Measurements from ENCODE around the gene C3orf20.
"Not testable (repeated sequence)": the region's sequence is repeated elsewhere in the genome, so short reads cannot be mapped to it uniquely, and the experiment has no call there.

C3orf20 gene

DNA sequence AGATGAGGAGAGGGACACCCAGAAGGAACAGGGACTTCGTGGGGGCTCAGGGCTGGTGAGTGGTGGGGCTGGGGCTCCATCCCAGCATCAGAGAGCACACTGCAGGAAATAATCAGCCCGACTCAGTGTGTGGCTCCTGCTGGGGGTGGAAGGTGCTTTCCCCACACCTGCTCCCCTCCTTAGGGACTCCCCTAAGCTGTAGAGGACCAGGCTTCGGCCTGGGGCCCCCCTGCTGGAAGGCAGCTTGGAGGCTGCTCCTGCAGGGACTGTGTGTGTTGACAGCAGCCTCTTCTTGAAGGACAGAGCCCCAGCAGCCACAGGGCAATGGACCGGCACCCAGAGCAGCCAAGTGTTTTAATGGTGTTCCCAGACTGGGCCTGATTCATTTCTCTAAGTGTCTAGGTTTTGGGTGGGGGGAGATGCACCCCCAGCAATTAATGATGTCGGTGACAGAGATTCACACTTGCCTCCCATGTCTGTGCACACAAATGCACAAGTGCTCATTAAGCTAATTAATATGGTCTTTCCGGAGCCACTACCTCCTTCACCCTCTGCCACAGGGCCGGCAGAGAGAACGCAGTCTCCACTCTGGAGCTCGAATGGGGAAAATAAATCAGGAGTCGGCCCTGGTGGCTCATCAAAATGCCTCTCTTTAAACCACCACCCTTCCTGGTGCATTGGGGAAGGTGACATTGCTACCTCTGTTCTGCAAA is 126.9 kb downstream of the C3orf20 start:
- DNase-seq: no peak

DNA sequence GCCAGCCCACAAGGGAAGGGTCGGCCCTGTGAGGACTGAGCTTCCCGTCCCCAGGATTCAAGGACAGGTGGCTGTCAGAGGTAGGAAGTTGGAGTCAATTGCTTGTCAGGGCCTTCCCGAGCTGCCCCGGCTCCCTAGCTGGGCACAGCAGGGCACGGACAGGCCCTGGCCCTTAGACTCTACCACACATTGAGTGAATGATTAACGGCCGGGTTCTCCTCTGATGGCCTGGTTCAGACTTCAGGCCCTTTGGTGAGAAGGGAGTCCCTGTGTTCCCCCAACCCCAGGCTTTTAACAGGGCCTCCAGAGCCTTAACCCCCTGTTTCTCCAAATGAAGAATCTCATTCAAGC is 127.4 kb downstream of the C3orf20 start:
- DNase-seq: no peak

DNA sequence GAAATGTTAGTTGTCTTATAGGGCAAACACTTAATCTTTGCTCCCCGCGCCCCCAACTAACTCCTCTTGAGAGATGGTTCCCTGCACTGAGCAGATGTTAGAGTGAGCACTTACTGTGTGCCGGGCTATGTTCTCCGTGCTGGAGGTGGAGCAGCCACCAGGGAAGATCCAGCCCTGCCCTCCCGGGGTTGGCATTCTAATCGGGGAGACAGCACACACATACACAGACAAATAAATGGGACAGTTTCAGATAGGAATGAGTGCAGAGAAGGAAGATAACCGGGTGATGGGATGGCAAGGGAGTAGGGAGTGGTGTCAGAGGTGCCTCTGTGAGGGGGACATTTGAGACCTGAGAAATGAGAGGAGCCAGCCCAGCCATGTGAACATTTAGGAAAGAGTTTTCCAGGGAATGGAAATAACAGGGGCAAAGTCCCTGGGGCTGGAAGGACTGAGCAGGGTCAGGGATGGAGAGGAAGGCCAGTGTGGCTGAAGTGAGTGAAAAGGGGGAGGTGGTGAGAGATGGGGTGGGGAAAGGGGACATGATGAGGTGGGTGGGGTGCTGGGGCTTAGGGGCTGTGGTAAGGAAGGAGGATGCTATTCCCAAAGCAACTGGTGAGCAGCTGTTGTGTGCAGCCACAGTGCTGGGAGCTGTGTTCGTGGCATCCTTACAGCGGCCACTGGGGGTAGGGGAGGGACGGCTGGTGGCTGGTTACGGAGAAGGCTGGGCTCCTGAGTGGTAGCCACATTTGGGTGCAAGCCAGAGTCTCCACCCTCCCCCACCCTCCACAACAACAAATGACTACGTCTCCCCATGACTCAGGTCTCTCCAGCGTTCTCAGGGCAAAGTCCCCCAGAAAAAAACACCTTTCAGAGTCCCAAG is 128.4 kb downstream of the C3orf20 start:
- DNase-seq: no peak

DNA sequence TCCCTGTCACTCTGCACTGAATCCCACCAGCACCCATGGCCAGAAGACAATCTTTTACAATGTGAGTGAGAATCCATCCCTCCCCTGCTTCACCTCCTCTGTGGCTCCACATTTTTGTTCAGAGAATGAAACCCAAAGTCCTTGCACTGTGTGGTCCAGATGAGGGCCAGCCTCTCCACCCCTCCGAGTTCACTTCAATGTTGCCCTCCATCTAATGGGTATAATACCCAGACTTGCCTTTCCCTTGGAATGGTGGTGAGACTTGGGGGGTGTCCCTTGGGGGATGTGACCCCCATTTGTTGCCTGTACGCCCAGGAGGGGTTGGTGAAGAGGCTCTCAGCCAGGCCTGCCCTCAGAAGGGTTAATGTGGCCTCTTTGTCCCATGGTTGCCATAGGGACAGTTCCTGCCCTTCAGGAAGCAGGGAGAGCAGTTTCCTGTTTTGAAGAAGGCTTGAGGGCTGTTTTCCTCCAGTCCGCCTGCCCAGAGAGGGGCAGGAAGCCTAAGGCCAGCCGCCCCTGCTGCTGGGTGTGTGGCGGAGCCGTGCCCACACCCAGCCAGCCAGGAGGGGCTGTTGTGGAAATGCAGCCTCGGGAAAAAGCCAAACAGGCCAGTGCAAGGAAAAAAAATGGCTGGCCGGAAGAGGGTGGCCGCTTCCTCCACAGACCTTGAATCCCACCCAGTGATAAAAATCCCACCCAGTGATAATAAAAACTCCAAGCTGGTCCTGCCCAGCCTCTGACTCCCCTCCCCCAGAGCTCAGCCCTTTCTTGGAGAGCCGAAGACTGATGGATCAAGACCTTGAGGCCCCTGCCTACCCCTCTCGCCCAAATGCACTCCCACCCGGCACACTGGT is 129.3 kb downstream of the C3orf20 start:
- no peak for DNase-seq

DNA sequence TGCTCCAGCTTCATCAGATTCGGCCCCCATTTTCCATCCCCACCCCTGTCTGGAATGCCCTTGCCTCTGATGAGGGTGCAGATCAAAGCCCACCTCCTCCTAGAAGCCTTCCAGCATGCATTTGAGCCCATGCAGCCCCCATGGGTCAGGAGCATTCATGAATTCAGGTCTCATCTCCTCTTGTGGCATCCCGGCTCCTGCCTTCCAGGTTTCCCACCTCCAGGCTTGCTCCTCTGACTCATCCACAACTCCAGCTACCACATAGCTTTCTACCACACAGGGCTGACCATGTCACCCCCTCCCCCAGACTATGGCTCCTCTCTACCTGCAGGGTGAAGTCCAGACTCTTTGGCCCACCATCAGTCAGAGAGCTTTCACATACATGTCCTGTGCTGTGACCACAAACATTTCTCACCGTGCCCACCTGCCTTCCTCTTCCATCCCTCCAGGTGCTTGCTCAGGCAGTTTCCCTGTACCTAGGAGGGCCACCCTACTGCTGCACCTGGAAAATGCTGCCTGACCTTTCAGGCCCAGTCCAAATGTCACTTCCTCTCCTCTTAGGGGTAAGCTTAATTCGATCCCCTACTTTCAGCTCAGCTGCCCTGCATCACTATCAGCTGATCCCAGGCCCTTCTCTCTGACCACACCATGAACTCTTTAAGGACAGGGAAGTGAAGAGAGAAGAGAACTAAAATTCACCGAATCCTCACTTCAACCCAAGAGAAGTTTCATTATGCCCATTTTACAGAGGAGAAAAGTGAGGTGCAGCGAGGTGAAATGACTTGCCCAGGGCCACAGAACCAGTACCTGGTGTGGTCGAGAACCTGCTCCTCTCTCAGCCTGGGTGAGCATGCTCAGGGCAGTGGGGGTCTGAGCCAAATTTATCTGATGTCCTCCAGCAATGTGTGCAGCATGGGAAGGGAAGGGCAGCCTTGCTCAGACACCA is 130.2 kb downstream of the C3orf20 start:
- no peak for DNase-seq

DNA sequence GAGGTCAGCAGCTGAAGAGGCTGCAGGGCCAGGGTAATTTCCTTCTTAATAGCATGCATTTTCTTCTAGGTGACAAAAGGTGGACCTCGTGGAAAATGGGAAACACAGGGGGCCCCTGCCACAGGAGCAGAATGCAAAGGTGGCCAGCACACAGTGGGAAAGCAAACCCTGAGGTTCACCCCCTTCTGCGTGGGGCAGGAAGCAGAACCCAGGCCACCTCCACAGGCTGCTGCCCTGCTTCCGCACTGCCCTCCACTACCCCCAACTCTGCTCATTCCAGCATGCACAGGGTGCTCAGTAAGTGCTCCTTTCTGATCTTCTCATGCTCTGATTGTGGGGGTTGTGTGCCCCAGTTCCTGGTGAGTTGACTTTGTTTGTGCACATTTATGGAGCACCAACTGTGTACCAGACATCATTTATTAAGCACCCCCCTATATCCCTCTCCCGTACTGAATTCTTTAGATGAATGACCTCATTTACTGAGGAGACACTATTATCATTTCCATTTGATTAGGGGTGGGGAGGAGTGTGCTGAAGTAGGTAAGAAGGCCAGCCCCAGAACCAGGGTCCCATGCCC is 131.1 kb downstream of the C3orf20 start:
- DNase-seq: no peak

DNA sequence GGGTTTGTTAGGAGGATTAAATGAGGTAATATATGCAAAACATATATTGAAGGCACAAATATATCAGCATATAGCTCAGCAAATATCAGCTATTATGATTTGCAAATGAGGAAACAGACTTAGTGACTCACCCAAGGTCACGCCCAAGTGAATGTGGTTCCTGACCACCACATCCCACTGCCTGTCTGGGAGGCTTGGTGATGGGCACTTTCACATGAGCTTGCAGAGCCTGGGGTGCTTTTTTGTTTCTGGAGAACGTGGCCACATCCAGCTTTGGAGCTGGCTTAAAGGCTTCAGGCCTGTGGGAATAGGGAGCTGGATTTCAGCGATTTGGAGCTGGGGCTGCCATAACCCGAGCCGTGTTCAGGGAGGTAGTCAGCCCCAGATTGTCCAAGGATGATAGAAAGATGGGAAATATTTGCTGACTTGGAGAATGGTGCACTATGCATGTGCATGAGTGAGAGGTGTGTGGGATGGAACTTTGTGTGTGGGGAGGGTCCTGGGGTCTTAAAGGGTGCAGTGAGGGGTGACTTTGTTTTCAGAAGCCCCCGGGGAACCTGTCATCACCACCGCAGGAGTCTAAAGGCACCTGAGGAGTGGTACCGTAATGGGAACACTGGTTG is 131.8 kb downstream of the C3orf20 start:
- DNase-seq: no peak

DNA sequence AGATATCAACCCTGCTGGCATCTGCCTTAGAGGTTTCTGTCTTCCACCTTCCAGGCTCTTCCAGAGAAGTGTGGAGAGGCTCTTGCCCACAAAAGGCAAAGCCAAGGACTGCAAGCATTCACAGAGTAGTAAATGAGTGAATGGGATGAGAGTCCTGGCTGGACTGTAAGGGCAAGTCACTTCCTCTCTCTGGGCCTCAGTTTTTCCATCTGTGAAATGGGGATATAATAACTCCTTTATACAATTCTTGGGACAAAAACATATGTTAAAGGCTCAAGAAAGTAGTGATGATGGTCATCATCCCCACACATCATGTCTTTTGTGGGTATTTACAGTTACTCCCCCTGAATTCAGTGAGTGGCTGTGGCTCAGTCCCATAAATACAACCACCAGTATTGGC is 133.1 kb downstream of the C3orf20 start:
- DNase-seq: no peak

DNA sequence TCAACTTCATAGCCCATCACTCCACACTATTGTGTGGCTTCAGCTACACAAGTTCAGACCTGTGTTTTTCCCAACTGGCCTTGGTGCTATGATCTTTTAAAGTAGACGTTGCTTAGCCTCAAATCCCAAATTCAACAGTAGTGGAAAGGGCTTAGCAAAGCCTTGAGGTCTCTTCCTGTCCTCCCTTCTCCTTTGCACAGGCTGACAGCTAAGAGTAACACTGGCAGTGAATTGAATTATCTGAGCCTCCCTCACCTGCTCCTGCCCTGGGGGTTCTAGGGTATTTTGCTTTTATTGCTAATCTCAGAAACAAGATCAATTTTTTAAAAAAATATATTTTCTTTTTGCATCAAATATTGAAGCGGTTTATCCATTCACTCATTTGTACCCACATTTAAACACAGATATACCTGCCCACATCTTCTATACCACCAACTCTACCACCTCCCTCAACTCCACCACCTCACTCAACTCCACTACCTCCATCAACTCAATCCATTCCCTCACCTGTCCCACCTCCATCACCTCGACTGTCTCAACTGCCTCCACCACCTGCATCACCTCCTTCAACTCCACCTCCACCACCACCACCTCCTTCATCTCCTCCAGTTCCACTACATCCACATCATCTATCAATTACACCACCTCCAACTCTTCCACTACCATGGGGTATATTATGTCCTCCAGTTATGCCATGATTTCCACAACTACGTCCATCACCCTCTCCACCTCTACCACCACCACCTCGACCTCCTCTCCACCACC is 133.7 kb downstream of the C3orf20 start:
- no peak for DNase-seq

DNA sequence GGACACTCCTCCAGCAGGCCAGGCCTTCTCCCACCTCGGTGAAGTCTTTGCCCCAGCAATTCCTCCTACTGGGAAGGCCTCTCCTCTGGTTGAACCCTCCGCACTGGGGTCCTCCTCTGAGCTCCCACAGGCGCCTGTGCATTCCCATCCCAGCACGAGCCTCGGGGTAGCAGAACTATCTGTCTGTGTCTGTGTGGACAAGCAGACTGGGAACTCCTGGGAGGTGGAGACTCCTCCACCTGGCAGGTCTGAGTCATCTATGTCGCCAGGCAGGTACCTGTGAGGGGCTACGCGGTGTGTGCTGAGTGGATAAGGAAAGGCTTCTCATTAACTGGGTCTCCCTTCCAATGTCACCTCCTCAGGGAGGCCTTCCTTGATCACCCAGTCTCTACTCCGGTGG is 134.7 kb downstream of the C3orf20 start:
- not testable (repeated sequence) for DNase-seq

DNA sequence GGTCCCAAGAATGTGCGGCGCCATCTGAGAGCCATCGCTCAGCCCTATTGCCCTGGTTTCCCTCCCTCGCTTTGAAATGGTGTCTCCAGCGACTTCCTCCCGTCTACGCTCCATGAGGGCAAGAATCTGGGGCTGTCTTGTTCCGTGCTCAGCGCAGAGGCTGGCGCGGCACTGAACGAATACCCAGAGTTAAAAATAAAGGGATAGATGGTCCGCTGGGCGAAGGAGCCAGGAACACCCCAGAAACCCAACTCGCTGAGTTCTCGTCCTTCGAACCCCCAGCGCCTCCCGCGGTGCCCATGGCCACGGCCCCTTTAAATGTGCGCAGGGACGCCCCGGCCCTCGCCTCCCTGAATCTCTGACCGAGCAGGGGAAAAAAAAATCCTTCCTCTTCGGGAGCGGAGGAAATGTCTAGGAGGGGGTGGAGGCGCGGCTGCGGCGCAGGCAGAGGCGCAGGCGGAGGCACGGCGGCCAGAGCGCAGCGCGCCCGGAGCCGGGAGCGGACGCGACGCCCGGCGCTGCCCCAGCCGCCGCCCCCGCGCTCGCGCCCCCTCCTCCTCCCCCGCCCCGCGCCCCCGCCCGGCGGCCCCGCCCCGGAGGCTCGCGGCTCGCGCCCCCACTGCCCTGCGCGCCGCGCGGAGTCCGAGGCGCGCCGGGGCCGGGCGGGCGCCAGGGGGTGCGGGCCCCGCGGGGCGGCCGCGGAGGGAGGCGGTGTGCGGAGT is 135.3 kb downstream of the C3orf20 start:
- DNase-seq: no peak

DNA sequence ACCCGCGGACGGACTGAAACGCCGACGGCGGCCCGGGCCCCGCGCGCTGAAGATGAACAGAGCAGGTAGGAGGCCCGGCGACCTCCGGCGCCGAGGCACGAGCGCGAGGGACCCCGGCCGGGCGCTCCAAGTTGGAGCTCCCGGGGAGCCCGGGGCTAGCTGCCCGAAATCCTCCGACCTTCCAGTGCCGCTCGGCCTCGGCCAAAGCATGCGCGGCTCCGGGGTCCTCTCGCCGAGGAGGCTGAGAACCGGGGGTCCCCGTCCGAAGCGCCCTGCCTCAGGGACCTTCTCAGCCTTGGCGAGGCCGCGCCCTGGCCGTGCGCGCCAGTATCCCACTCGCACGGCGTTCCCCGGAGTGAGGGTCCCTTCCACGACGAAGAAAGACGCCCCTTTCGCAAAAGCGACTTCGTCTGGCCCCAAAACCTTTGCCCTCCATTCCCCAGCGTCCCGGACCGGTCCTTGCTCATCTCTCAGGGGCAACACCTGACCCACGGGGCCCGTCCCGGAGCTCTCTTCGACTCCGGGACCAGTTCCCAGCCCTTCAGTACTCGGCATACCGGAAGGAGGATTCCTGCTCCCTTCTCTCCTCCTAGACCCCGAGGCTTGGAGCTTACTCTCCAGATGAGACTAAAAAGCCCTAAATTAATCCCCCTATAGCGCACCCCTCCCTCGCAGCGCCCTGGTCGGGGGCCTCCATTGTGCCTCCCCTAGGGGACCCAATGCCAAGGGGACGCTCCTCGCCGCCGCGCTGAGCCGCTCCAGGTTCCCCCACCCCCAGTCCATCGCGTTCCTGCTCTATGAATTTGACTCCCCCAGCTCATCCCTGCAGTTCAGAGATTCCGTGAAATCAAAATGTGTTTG is 136.1 kb downstream of the C3orf20 start:
- DNase-seq: no peak

DNA sequence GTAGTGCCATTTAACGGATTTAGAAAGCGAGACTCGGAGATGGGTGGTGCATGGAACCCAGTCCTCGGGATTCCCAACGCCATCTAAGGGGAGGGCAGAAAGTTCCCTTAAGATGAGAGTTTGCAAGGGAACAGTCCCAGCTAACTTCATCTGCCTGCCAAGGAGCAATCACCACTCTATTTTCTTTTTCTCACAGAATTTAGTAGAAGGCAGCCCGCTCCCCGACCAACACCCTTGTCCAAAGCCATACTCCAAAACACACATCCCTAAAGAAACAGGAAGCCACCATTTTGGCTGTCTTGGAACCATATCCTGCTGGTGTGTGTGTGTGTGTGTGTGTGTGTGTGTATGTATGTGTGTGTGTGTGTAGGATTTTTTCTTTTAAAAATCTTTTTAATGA is 136.7 kb downstream of the C3orf20 start:
- DNase-seq: no peak

DNA sequence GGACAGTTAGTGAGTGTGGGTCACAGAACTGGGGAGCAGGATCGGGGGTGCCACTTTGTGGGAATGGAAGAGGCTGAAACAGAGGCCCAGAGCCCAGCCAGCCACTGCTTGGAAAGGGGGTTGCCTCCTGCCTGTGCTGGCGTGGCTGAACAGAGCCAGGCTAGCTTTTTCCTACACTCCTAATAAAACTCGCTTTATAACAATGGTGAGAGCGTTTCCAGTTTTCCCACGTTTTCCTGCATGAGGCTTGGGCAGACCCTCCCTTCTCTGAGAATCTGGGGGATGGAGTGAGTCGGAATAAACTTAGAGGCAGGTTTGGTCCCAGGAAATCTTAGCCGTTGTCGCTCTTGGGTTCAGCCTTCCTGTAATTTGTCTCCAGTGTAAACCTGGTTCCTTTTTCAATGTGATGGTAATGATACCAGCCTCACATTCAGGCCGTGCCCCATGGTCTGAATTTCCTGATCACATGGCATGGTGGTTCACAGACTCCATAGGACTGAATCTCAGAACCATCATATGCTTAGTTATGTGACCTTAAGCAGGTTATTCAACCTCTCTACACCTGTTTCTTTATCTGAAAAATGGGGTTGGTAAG is 137.4 kb downstream of the C3orf20 start:
- no peak for DNase-seq

DNA sequence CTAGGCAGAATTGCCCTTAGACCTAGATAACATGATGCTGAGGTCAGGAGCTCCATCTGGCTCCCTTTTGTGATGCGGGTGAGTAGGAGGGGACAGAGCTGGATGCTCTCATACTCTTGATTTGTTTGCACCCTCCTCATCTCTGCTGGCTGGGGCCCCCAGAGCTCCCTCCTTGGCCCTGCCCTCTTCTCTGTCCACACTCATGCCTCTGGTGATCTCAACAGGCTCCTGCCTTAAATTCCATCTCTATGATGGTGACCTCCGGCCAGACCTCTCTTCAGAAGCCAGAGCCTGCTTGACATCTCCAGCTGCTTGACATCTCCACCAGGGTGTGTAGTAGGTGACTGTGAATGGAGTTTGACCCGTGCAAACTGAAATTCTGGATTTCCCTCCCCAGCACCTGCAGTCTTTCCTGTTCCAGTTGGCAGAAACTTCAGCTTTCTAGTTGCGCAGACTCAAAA is 139.5 kb downstream of the C3orf20 start:
- DNase-seq: no peak

DNA sequence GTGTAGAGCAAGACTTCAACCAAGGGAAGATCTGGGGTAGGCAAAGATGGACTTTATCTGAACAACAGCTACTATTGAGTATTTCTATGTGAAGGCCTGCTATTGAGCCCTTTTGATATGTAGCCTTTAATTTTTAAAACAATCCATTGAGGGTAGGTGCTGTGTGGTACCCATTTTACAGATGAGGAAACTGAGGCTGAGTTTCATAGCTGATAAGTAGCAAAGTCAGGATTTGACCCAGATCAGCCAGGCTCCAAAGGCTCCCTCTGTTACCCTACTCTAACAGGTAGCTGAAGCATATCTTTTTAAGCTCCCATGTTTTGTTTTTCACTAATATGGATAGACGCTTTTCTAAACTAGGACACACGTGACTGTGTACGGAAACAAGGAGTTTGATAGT is 141.4 kb downstream of the C3orf20 start:
- DNase-seq: no peak

DNA sequence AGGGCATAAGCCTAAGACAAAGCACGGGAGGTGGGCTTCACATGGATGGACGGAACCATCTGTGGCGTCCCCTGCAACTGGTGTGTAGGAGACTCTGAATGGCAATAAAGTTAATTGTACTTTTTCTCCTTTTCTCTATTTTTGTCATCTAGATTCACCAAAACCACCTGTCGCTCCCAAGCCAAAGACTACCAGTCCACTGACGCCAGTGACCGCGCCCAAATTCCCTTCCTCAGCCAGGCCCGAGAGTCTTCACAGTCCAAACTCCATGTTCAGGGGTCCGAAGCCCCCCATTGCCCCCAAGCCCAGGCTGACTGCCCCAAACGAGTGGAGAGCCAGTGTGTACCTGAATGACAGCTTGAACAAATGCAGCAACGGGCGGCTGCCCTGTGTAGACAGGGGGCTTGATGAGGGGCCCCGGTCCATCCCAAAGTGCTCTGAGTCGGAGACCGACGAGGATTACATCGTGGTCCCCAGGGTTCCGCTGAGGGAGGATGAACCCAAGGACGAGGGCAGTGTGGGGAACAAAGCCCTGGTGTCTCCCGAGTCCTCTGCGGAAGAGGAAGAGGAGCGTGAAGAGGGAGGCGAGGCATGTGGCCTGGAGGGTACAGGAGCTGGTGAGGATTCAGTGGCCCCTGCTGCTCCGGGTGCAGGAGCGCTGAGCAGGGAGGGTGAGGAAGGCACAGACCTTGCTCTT is 144.0 kb downstream of the C3orf20 start, which contains the start of gene FGD5:
FGD5 (plus strand) TSS at position 159 of the 697 bp plus-strand sequence; CDS start at position 269, 110 bp downstream.
- no peak for DNase-seq

Measured in T-helper 9 cell (primary cell).